Measurements from ENCODE around the gene PMVK.
A peak's percentile ranks its signal among the peaks of the same experiment; 100 is the strongest.

The PMVK gene

DNA sequence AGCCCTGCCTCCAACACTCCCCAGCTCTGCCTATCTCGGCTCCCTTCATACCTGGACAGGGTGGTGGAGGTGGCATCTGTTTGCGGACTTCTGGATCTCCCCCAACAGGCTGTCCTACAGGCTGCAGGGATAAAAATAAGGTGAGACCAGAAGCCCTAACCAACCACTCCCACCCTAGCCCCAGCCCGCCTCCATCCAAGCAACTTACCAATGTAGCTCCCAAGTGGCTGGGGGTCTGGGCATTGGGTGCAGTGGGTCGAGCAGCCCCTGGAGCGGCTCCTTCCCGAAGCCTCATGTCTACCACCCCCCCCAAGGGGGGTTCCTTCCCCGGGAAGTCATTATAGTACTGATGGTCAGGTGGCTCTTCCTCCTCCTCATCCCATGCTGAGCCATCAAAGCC lies 29.6 kb upstream of the PMVK start:
- no peak for DNase-seq (ENCODE audit: low read depth)

DNA sequence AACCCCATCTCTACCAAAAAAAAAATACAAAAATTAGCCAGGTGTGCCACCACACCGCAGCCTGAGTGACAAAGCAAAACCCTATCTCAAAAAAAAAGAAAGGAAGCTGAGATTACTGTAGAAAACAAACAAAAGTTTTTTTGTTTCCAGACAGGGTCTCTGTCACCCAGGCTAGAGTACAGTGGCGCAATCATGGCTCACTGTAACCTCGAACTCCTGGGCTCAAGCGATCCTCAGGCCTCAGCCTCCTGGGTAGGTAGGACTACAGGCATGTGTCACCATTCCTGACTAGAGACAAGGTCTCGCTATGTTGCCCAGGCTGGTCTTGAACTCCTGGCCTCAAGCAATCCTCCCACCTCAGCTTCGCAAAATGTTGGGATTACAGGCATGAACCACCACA lies 27.8 kb upstream of the PMVK start:
- DNase-seq (ENCODE audit: low read depth) = no peak

DNA sequence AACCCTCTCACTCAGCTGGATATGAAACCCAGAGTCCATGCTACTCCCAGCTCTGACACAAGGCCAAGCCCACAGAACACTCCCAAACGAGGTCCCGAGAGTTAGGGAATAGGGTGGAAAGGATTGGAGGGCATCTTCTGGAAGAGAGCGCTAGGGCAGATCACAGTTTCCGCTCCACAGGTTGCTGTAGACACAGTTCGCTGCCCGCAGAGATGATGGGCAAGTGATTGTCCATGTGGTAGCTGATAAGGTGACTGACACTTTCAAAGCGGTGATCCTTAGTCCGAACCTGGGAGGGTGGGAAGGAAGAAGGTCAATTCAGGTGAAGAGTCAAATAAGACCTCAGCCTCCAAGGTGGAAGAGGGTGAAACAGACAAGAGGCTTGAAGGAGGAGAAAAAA lies 27.1 kb upstream of the PMVK start:
- no peak for DNase-seq (ENCODE audit: low read depth)

DNA sequence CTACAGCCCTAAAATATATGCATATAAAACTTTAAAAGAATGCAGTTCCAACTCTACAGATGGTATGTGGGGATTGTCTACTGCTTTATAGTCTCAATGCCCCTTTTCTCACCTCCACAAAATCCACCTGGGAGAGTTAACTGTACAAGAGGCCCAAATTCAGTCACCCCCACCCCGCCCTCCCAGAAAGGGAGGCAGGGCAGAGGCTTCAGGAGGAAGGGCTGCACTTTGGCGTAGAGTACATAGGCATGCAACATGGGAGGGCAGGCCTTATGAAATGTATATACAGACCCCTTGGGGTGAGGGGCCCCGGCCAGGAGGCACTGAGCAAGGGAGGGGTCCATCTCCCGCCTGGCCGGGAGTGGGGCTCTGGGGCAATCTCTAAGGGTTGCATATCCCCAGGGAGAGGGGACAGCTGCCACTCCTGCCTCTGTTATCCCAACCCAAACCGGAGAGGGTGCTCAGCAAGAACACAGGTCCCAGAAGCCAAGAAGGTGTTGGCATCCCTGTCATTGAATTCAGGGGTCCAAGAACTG lies 26.3 kb upstream of the PMVK start:
- no peak for DNase-seq (ENCODE audit: low read depth)

DNA sequence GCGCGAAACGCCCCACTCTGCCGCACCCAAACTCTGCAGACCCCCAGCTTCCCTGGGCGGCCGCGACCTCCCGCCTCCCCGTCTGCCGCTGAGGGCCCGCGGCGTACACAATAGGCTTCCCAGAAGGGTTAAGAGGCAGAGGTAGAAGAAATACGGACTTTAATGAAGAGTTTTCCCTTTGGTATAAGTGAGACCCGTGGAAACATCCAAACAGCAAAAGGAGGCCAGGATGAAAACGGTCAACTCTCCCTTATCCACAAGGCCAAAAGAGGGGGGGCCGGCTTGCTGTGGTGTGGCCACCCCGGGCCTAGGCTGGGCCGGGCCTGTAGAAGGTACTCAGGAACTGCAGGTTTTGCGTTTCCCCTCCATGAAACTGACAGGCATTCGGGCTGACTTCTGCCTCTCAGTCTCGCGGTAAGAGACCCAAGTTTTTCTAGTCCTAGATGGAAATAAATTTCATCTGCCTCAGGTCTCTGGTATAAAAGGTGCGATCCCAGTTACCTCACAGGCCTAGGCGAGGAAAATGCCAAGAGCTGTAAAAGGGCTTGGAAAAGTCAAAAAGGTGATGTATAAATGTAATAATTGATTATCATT lies 25.7 kb upstream of the PMVK start:
- peak; percentile 56 for DNase-seq (ENCODE audit: low read depth)

DNA sequence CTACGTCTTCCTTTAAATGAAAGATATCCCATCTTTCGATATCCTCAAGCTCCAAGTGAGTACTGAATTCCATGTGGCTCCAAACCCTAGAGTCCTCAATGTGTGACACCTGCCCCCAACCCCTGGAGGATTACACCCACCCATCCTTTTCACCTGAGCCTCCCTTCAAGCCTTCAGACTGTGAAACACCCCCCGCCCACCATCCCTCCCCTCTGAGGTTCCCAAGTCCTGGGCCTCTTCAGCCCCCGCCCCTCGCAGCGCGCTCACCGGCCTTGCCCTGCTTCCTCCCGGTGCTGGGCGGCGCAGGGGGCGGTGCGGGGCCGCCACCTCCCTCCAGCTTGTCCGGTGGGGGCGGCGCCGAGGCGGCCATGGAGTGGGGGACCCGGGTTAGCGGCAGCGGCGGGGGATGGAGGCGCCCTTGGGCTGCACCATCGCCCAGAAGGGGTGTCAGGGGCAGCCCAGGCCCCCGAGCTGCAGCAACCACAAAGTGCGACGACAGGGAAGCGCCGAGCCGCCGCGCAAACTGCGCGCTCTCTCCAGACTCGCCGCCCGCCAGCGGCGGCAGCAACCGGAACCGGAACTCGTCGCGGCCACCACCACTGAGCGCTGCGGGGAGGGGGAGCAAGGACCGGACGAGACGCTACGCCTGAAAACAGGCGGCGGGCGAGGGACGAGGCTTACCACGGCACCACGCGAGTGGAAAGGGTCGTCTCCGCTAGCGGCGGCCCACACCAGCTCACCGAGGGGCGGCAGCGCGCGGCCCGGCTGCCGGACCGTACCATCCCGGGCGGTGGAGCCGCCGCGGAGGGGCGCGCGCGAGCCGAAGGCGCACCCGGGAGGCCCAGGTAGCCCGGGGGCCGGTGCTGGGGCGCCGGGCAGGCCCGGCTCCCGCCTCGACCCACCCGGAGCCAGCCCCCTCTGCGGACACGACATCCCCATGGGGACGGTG lies 25.0 kb upstream of the PMVK start, which contains the start of gene PYGO2:
Gene PYGO2 (minus strand): TSS at position 576 of the 949 bp plus-strand sequence. CDS start 206 bp downstream, at position 370.
- peak; percentile 80 for DNase-seq (ENCODE audit: low read depth)

DNA sequence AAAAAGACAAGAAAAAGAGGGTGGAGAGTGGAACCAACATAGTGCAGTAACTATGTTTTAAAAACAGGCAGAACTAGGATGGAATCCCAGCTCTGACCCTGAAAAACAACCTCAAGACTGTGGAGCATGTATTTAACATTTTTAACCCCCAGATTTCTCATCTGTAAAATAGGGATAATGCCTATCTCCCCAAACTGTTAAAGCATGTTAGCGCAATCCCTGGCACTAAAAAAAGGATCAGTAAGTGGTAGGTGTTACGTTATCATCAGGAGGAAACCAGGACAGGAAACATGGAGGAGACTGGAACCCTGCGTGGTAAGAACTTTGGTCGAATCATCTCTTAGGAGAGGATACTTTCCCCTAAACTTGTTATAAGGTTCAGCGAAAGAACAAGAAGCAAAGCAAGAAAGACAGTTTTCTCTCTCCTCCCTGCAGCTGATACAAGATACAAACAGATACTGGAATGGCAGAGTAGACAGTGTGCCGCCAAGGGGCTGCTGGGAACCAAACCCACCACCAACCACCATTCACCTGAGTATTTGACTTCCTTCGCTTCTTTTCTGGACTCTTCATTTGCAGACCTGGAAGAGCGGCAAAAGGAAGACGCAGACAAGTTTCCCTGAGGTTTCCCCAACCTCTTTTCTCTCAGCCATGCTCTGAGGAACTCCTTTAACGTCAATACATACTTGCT lies 24.1 kb upstream of the PMVK start:
- DNase-seq (ENCODE audit: low read depth) = no peak

DNA sequence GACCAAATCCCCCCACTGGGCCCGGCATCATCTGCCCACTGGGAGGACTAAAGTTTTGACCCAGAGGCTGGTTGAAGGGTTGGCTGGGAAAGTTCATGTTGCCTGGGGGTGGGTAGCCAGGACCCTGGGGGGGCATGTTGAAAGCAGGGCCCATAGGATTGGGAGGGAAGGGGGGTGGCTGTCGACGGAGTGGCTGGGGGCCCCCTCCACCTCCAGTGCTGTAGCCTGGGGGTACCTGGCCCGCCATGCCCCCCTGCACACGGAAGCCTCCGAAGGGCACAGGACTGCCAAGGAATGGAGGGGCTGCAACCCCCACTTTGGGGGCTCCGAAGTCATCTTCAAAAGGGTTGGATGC lies 22.9 kb upstream of the PMVK start:
- no peak for DNase-seq (ENCODE audit: low read depth)

DNA sequence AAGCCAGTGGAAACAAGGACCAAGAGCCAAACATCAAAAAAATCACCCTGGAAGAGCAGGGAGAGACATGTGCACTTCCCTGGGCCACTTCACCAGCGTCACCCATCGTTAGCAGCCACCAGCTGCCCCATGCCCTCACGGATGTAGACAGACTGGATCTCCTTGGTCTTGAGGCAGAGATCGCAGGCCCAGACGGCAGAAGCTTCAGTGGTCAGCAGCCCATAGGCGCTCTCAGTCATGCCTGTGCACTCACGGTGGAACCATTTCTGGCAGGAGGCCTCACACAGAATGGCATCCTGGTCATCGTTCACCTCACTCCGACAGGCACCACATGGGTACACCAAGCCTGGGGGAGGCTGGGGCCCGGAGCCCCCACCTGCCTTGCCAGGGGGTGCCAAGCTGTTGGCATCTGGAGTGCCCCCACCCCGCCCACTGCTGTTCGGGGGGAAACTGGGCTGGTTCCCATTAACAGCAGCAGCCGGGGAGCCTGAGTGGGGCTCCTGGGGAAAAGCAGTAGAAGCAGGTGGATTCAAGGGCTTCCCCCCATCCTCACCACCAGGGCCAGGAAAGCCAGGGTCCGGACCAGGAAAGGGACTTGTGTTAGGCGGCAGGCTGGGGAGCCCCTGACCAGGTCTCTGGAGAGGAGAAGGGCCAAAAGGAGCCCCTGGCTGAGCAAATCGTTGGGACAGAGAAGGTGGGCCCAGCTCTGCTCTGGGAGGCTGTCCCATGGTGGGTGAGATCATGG lies 22.3 kb upstream of the PMVK start:
- no peak for DNase-seq (ENCODE audit: low read depth)

DNA sequence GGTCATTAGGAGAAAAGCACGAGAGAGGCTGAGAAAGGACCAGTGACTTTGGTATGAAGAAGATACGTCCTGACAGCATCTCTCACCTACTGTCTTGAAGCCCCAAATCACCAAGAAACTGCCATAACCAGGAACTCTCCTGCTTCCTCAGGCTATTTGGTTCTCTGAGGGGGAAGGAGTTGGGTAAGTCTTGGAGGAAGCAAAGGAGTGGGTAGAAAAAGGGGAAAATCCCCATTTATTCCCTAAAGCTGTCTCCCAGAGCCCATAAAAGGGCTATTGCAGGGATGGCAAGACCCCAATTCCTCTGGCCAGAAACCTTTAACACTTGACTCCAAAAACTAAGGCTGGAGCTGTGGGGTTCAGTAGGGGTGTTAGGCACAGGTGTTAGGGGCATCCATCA lies 21.5 kb upstream of the PMVK start:
- DNase-seq (ENCODE audit: low read depth) = no peak

DNA sequence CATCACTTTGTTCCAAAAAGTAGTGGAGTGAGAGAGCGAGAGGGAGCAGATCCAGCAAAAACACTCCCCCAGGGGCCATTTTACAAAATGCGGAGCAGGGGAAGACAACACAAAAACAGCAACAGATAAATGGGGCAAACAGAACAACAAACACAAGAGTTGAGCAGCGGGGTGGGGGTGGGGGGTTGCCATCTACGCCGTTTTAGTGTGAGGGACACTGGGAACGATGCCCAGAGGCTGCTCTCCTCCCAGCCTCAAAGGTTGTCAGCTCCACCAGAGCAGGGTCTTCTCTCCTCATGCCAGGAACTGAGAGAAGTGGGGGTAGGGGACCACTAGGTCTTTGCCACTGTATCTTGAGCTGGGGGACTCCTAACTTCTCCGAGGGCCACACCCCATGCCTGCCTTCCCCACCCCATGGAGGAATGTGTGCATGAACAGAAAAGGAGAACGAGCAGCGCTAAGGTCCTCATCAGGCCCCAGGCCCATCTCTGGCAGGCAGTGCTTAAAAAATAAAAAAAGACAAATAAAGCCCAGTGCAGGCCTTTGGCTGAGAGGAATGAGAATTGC lies 20.7 kb upstream of the PMVK start:
- no peak for DNase-seq (ENCODE audit: low read depth)

DNA sequence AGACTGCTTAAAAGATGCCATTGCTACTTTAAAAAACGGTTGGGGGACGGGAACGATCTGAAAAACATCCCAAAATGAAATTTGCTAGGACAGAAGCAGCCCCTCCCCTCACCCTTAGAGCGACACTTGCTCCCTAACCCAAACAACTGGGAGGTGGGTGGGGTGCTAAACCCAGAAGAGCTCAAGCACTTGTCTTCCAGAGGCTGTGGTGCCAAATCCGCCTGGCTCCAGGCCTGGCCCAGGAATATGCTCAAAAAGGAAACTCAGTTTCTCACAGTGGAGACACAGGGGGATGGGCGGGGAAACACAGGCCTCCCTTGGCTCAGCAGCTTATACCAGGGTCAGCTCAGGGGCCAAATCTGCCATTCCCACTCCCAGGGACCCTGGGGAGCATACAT lies 20.0 kb upstream of the PMVK start:
- no peak for DNase-seq (ENCODE audit: low read depth)

DNA sequence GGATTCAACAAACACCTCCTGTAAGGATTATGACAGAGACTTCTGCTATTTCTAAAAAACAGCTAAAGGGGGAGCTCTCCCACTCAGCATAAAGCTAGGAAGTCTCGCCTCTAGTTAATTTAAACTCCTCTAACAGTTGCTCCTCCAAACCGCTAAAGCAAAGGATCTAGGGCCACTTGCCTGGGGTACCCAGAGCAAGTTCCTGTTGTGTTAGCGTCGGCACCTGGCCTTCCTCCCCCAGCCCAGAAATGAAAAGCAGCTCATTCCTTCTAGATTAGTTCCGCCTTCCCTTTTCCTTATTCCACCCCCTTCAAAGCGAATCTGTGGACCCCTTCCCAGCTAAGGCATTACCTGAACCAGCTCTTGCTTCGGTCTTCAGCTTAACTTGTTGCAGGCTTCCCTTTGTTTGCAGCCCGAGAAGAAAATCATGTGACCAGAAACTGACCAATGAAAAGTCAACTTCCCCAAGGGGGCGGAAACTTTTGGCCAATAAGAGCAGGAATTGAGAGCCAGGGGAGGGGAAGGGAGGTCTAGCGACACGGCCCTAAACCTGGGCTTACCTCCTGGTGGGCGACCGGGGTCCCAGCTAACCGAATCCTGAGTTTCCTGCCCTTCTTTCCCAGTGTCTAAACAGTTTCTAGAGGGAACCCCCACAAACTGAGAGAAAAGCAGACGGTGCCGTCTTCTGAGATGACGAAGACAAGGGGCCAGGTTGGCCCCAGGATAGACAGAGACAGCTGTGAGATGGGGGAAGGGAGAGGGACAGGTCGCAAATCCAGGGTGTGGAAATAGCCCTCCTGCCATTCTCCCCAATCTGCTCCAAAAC lies 19.4 kb upstream of the PMVK start, which contains the start of gene PBXIP1:
Gene PBXIP1 (minus strand): TSS at position 382 of the 826 bp plus-strand sequence. CDS start 2,378 bp downstream, outside the sequence.
- DNase-seq (ENCODE audit: low read depth) = peak; percentile 90

DNA sequence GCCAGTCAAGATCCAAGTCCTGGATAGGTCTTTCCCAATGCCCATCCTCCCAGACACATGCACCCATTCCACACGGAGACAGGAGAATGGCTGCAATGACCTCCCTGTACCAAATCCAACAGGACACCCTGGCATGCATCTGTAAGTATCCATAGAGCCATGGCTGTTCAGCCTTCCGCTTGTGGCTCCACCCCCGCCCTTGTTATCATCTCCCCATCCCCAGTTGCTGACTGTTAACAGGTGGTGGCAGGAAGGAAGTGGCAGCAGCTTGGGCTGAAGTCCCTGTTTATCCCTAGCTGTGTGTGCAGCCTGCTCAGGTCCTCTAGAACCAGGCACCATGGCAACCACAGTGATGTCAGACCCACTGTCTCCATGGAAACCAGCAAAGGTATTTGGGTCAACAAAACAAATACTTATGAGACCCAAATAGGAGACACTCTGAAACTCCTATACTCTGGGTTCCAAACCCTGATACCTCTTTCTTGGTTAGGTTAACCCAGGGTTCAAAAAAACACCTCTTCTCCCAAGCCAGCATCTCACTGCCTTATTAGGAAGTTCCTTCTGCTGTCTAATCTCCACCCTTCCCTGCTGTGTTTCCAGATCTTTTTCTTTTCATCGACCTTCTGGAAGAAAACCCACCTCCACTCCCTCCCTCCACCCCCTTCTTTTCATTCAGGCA lies 18.7 kb upstream of the PMVK start:
- DNase-seq (ENCODE audit: low read depth) = peak; percentile 58

DNA sequence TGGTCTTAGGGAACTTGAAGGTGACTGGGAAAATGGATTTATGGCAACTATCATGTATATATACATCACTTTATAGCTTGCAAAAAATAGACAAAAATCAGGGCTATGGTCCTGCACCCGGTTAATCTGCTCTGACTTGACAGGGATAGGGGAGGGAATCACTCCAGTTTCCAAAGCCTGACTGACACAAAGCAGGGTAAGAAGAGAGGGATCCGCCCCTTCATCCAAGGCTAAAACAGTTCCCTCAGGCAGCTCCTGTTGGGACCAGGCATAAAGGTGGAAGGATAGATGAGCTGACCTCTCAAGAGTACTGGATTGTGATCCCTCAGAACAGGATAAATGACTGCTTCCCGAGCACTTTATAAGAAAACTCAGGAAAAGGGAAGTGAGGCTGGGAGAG lies 18.0 kb upstream of the PMVK start:
- DNase-seq (ENCODE audit: low read depth) = no peak

DNA sequence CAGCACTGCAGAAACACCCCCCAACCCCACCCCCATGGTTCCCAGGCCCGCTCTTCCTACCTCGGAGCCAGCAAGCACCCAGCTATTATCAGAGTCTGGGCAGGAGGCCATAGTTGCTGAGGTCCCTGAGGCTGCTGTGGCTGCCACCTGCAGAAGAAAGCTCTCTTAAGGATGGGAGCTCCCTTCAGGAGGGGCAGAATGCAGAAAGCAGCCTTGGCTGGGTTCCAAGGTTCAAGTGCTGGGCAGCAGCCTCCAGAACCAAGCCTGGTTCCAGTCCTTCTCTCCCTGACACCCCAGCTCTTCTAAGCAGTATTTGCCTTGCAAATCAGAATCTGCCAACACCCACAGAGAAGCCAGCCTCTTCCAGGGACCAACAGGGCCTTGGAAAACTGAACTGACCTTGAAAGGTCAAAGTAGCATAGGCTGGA lies 17.1 kb upstream of the PMVK start:
- no peak for DNase-seq (ENCODE audit: low read depth)

DNA sequence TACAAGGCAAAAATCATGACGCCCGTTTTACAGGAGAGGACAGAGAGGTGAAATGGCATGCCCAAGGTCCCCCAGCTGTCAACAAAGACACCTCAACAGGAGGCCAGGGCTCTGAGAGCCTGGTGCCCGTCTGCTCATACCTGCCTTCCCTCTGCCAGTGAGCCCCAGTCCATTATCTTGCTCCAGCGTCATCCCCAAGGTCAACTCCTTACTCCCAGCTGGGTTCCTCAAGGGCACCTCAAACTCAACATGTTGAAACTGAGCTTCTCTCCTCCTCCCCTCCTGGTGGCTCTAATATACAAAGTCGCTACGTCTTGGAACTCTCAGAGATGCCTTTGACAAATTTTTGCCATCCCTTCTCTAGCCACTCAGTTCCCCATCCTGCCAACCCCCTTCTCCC lies 16.1 kb upstream of the PMVK start:
- DNase-seq (ENCODE audit: low read depth) = no peak

DNA sequence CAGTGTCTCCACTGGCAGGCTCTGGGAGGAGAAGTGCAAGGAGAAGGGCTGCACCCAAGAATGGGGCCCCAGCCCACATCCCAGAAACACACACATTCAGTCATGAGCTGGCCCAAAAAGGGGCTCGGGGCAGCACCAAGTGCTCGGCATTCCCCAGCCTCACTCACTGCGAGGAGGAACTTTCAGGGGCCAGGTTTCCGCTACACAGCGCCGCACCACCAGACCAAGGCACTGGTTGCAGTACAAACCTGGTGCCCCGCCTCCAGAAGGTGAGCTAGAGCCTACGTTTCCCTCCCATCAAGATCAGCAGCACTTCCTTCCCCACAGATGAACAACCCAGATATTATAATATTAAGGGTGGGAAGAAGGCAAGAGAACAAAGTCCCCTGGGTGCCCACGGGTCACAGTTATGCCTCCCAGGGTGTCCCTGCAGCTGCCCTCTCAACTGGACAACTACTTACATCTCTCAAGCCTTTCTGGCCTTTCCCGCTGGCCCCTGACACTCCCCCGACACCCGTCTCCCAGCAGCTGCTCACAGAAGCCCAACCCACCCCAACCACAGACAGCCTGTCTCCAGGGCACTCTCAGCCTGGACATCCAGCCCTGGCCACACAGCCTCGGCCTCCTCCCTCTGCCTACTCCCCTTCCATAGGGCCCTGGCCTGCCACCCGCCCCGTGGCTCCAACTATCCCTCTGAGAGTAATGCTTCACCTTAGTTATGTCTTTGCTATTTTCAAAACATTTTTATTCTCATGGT lies 15.6 kb upstream of the PMVK start:
- no peak for DNase-seq (ENCODE audit: low read depth)

DNA sequence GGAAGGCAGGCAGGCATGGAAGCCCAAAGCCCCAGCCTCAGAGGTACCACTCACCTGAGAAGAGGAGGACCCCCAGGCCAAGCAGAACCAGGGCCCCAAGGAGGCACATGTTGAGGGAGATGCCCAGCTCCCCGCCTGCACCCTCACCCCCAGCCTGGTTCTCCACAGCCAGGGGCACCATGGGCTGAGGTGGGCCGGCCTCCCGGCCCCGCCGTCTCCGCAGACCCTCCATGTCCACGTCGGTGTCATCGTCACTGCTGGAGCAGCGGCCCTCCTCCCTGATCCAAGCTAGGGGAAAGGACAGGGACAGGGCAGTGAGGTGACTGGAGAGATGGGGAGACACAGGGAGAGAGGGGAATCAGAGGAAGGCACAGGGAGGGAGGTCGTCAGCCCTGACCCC lies 11.6 kb upstream of the PMVK start:
- DNase-seq (ENCODE audit: low read depth) = no peak

Measured in ELR (cell line).